Measurements from ENCODE around the gene BRSK1. TPM values are rescaled to one million over a fixed set of nuclear protein-coding genes. Genes with fewer than 3 reads are reported as not detected.

The BRSK1 gene
- total RNA-seq, 4 donors from 2014 or later: 0.68 to 2.3 (median 1.6) TPM

DNA sequence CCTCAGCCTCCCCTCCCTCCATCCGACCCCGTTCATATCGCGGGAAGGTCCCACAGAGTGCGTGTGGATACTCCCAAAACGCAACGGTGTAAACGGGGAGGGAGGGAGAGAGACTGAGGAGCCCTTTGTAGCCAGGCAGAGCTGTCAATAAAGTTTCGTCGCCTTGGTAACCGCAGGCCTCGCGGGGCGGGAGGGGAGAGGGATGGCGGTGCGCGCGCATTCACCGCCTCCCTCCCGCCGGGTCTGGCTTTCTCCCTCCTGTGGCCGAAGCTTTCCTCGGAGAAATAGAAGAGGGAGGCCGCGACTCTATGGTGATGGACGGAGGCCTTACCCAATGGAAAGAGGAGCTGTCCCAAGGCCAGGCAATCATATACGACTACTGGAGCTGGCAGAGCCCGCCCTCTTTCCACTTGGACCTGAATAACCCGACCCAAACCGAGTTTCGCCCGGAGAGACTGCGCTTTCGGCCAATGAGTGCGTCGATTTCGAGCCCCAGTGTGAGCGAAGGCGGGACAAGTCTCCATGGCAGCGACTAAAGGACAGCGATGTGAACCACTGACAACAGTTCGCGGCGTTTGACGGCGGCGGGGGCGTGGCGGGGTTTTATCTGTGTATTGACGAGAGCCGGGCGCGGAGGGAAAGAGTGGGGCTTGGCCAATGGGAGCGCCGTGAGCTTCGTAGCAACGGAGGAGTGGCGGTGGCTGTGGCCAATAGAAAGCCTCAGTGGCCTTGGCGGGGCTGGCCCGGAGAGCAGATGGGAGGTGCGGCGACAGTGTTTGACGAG lies 55.5 kb downstream of the BRSK1 start, which contains the start of gene KMT5C:
TSS of gene KMT5C (plus strand) at position 772 of the 784 bp plus-strand sequence. CDS start 2,061 bp downstream, outside the sequence.
- 0% methylated on average over 19 of the region's 63 CpGs for WGBS

DNA sequence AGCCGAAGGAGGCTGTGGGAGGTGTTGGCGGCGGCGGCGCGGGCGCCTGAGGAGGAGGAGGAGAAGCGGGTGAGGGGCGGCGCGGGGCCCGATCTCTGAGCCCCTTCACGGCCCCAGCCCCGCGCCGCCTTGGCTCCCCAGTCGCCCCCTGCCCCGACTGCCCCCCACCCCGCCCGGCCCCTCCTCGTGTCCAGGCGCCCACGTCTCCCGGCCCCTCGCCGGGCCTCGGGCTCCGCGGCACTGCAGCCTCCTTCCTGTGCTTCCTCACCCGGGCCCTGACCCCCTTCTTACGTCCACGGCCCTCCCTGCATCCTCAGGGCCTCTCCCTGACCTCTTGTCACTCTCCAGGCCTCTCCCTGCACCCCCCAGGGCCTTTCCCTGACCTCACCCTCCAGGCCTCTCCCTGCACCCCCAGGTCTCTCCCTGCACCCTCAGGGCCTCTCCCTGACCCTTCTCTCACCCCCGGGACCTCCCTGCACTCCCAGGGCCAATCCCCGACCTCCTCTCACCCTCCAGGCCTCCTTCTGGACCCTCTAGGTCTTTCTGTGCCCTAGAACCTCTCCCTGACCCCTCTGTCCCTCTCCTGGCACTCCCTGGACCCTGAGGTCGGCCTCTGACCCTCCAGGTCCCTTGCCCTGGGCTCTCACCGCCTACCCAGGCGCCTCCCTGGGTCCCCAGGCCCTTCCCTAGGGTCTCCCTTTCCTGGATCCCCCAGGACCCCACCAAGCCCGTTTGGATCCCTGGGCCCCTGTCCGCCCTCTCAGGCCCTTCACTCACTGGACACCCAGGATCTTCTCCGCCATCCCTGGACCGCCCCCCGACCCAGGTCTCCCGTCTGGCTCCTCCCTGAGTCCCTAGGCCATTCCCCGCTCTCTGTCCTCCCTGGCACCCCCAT lies 56.3 kb downstream of the BRSK1 start:
- H3K27me3 ChIP-seq: no peaks in the 10 kb centered on the region
- no peaks in the 10 kb centered on the region for H3K9me3 ChIP-seq
- H3K4me1 ChIP-seq: peaks cover 30% of the 10 kb centered on the region
- DNase-seq (ENCODE audit: low spot score in 2 of 2): peak; percentile 79 to 82
- H3K4me3 ChIP-seq: peak overlapping the region; percentile 89
- H3K27ac ChIP-seq: peak overlapping the region; percentile 94
- H3K36me3 ChIP-seq: peaks cover 22% of the 10 kb centered on the region
- TF ChIP-seq POLR2AphosphoS5 (IDR thresholded peaks at IDR 0.05) (peak in 1 of 3 donors; percentile 63), POLR2A (IDR thresholded peaks at IDR 0.05) (peak in 1 of 2 donors; percentile 80), EP300 (IDR thresholded peaks at IDR 0.05) (no peak)
- 5% methylated on average over 25 of the region's 44 CpGs for WGBS

More for the DNA sequence above, 55.5 kb downstream of the BRSK1 start, which contains the start of gene KMT5C:
- Histone ChIP-seq H3K27ac (peak within 1 kb of the TSS; percentile 94), H3K4me1 (peaks cover 30% of the 10 kb centered on the region), H3K4me3 (peak within 1 kb of the TSS; percentile 89), H3K27me3 (no peaks in the 10 kb centered on the region), H3K36me3 (peaks cover 19% of the 10 kb centered on the region), H3K9me3 (no peaks in the 10 kb centered on the region)
- TF ChIP-seq POLR2A (IDR thresholded peaks at IDR 0.05) (peak in 1 of 2 donors; percentile 48), EP300 (IDR thresholded peaks at IDR 0.05) (no peak), POLR2AphosphoS5 (IDR thresholded peaks at IDR 0.05) (peak in 2 of 3 donors; percentile 9)
- TF ChIP-seq, protein P1, sequence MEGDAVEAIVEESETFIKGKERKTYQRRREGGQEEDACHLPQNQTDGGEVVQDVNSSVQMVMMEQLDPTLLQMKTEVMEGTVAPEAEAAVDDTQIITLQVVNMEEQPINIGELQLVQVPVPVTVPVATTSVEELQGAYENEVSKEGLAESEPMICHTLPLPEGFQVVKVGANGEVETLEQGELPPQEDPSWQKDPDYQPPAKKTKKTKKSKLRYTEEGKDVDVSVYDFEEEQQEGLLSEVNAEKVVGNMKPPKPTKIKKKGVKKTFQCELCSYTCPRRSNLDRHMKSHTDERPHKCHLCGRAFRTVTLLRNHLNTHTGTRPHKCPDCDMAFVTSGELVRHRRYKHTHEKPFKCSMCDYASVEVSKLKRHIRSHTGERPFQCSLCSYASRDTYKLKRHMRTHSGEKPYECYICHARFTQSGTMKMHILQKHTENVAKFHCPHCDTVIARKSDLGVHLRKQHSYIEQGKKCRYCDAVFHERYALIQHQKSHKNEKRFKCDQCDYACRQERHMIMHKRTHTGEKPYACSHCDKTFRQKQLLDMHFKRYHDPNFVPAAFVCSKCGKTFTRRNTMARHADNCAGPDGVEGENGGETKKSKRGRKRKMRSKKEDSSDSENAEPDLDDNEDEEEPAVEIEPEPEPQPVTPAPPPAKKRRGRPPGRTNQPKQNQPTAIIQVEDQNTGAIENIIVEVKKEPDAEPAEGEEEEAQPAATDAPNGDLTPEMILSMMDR (IDR thresholded peaks at IDR 0.05): peak in 1 of 2 donors; percentile 42
- peak; percentile 100 for DNase-seq (ENCODE audit: low spot score in 2 of 2)

DNA sequence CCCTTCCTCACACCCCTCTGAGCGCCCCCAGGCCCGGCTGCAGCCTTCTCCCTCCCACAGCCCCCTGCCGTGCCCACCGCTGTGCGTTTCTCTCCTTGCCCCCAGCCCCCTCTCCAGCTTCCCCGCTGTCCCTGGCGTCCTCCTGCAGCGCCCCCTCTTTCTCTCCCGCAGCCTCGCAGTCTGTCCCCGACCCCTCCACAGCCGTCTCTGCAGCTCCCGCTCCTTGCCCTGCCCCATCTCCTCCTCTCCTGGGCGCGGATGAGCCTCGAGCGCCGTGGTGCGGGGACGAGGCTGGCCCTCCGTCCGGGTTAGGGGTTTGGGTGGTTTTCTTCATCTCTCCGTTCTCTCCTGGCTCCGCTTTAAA lies 57.0 kb downstream of the BRSK1 start:
- H3K27me3 ChIP-seq: no peaks in the 10 kb centered on the region
- 2% methylated on average over 24 of the region's 24 CpGs for WGBS
- H3K36me3 ChIP-seq: peaks cover 25% of the 10 kb centered on the region
- DNase-seq (ENCODE audit: low spot score in 2 of 2): peak in 1 of 2 donors; percentile 80
- peaks cover 37% of the 10 kb centered on the region for H3K4me1 ChIP-seq
- H3K9me3 ChIP-seq: no peaks in the 10 kb centered on the region
- no peak for TF ChIP-seq POLR2AphosphoS5 (IDR thresholded peaks at IDR 0.05)
- TF ChIP-seq EP300 (IDR thresholded peaks at IDR 0.05): no peak
- TF ChIP-seq, protein P1 (IDR thresholded peaks at IDR 0.05): no peak
- no peak for TF ChIP-seq POLR2A (IDR thresholded peaks at IDR 0.05)
- H3K4me3 ChIP-seq: peak overlapping the region; percentile 89
- H3K27ac ChIP-seq: no peak overlapping the region

DNA sequence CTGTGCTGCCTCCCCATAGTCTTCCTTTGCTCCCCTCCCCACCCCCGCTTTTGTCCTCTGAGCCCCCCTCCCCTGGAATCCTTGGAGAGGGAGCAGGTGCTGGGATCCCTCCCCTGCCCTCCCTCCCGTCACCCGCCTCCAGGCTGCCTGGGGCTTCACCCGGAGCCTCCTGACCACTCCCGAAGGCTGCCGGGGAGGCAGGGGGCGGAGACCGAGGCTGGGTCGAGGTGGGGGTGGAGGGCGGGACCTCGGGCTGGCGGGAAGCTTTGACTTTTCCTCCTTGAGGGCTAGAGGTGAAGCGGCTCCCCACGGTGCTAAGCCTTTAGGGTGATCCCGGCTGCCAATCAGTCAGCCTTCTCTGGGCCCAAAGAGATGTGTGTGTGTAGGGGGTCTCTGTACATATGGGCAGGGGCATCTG lies 57.4 kb downstream of the BRSK1 start:
- Histone ChIP-seq H3K4me3 (peak overlapping the region; percentile 89), H3K27me3 (no peaks in the 10 kb centered on the region), H3K9me3 (no peaks in the 10 kb centered on the region), H3K4me1 (peaks cover 41% of the 10 kb centered on the region), H3K36me3 (peaks cover 29% of the 10 kb centered on the region), H3K27ac (no peak overlapping the region)
- TF ChIP-seq POLR2AphosphoS5 (IDR thresholded peaks at IDR 0.05) (no peak), EP300 (IDR thresholded peaks at IDR 0.05) (no peak), POLR2A (IDR thresholded peaks at IDR 0.05) (no peak)
- TF ChIP-seq, protein P1 (IDR thresholded peaks at IDR 0.05): no peak
- WGBS: 0% methylated on average over 2 of the region's 15 CpGs
- peak; percentile 78 to 81 for DNase-seq (ENCODE audit: low spot score in 2 of 2)

DNA sequence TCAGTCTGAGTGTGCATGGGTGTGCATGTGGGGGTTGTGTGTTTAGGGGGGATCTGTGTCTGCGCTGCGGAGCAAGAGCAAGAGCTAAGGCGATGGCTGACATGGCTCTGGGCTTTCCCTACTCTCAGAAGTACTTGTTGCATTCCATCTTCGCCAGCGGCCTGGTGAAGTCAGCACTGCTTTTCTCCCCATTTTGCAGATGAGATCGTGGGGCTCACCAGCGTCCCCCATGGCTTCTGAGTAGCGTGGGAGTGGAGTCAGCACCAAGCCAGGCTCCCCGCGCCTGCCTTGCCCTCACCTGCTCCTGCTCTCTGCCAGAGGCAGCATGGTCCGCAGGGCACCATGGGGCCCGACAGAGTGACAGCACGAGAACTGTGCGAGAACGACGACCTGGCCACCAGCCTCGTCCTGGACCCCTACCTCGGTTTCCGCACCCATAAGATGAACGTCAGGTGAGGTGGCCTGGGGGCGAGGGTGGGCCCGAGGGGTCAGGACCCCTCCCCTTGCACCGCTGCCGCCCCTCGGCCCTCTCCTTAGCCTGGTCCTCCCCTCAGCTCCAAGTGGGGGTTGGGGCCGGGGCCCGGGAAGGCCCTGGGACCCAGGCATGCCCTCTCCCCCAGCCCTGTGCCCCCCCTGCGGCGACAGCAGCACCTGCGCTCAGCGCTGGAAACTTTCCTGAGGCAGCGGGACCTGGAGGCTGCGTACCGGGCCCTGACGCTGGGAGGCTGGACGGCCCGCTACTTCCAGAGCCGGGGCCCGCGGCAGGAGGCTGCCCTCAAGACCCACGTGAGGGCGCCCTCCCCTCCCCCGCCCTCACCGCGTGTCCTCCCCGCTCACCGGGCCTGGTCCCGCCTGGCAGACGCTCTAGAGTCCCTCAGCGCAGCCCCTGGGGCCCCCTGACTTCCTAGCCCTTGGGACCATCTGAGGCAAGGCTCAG lies 58.1 kb downstream of the BRSK1 start:
- Histone ChIP-seq H3K4me3 (peak overlapping the region; percentile 89), H3K4me1 (peaks cover 41% of the 10 kb centered on the region), H3K27me3 (no peaks in the 10 kb centered on the region), H3K27ac (no peak overlapping the region), H3K36me3 (peaks cover 29% of the 10 kb centered on the region), H3K9me3 (no peaks in the 10 kb centered on the region)
- WGBS: 89% methylated on average over 8 of the region's 50 CpGs
- peak in 1 of 2 donors; percentile 75 for DNase-seq (ENCODE audit: low spot score in 2 of 2)
- TF ChIP-seq, protein P1 (IDR thresholded peaks at IDR 0.05): no peak
- no peak for TF ChIP-seq POLR2AphosphoS5 (IDR thresholded peaks at IDR 0.05)
- TF ChIP-seq EP300 (IDR thresholded peaks at IDR 0.05): no peak
- TF ChIP-seq POLR2A (IDR thresholded peaks at IDR 0.05): no peak
